ENCODE data around the gene SCLY.
"Not testable (repeated sequence)": the region's sequence is repeated elsewhere in the genome, so short reads cannot be mapped to it uniquely, and the experiment has no call there.

Gene SCLY

DNA sequence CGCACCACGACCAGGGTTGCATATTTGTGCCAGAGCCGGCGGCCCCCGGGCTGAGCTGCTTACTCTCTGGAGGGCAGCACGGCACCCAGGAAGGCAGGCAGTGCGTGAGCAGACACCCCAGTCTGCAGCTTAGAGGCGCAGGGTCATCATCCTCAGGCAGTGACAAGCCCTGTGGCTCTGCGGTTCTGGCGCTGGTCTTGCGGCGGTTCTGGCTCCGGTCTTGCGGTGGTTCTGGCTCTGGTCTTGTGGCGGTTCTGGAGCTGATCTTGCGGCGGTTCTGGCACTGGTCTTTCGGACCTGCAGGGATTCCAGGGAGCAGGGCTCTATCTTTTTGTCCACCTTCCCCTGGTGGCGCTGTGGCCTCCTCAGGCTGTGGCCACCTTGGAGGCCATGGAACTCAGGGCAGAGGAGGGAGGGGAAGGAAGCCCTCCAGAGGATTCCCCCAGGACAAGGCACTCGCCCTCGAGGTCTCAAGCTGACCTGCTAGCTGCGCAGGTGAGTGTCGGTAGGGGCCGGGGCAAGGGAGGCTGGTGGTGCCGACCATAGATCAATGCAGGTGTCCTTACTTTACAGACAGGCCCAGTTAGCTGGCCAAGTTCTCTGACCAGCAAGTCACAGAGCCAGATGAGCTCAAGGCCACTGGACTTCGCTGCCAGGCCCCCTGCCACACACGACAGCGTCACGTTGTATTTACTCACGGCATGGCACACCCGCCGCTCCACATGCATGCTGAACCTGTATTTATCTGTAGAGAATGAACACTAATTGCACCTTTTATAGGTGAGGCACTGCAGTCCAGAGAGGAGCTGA lies 54.3 kb downstream of the SCLY start:
- DNase-seq, result no peak

DNA sequence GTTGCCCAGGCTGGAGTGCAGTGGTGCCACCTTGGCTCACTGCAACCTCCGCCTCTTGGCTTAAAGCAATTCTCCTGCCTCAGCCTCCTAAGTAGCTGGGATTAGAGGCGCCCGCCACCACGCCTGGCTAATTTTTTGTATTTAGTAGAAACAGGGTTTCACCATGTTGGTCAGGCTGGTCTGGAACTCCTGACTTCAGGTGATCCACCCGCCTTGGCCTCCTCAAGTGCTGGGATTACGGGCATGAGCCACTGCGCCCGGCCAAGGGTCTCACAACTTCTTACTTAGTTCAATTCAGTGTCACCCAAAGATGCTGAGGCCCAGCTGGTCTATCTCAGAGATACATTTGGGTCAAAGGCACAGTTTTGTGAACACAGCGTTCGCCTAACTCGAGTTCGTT lies 54.9 kb downstream of the SCLY start:
- not testable (repeated sequence) for DNase-seq

DNA sequence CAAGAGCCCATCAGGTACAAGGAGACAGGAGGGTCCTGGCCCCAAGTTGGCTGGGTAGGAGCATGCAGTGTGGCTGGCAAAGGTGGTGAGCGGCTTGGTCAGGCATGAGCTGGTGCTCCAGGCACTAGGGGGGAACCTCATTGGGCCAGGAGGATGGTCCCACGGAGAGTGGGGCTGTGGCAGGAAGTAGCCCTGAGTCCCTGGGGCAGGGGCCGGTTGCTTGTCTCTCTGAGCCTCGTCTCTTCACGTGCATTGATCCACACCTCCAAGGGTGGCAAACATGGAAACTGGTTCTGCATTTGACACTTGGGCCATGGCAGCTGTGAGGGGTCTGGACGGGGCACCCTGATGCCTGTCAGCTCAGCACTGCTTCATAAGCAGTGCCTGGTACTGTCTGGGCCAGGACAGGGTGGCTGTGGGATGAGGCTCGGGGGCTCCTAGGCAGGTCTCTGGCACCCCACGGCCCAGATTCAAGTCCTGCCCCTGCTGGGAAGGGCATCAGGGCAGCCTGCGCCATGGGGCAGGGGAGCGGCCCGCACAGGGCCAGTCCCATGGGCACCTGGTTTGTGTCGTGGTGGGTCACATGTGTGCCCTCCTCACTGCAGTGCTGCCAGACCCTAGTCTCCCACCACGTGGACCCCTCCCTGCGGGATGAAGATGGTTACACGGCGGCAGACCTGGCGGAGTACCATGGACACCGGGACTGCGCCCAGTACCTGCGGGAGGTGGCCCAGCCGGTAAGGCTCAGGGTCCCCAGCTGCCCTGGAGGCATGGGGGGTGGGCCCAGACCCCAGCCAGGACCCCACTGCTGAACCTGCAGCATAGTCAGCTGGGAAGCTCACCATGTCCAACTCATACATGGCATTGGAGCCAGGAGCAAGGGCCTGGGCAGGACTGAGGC lies 55.7 kb downstream of the SCLY start:
- no peak for DNase-seq

DNA sequence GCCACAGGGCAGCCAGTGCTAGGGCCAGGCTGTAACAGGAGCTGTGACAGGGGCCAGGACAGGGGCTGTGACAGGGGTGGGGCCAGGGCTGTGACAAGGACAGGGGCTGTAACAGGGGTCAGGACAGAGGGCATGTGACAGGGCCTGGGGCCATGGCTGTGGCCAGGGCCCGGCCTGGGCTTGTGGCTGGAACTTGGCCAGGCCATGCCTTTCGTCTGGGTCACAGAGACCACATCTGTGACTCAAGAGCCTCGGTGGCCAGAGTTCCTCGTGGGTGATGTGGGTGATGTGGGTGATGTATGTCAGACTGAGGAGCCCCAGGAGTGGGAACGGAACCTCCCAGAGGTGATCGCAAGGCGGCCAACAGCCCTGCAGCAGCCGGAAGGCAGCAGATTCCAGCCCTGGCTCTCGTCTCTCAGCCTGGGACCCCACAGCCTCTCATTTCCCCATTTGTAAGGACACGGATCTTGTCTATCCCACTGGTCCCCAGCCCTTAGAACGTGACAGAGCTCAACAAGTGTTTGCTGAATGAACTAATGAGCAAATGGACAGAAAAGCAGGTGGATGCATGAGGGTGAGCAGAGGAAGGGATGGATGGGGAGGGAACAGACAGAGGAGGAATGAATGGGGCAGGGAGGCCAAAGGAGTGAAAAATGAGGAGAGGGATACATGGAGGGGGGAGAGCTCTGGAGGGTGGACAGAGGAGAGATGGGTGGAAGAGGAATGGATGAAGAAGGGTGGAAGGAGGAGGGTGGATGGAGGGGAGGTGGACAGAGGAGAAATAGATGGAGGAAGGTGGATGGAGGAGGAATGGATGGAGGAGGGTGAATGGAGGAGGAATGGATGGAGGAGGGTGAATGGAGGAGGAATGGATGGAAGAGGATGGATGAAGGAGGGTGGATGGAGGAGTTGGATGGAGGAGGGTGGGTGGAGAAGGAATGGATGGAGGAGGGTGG lies 56.7 kb downstream of the SCLY start:
- no peak for DNase-seq

DNA sequence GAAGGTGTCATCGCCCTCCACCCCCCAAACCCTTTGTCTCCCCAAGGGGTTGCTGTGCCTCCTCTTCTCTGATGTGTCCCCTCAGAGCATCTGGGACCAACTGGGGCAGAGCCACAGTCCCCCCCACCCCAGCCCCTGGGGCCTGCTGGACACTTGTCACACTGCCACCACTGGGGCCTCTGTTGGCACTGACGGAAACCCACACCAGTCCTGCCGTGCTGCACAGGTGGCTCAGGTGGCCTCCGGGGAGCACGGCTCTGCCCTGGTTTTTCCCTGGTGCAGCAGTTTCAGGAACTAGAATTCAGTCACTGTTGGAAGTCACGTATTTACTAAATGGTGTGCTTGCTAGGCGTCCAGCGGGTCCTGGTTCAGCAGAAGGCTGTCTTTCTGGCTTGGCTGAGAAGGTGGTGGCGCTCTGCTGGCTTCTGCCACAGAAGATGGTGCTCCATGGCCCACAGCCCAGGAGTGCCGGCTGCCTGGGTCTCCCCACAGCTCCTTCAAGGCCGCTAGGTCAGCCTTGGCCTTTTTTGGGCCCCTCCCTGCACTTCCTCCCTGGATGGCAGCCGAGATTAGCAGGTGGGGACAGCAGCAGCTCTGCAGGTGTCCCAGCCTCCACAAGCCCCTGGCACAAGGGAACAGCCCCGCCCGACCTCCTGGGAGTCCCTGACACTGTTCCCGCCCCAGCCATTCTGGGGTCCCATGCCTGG lies 59.1 kb downstream of the SCLY start:
- no peak for DNase-seq

DNA sequence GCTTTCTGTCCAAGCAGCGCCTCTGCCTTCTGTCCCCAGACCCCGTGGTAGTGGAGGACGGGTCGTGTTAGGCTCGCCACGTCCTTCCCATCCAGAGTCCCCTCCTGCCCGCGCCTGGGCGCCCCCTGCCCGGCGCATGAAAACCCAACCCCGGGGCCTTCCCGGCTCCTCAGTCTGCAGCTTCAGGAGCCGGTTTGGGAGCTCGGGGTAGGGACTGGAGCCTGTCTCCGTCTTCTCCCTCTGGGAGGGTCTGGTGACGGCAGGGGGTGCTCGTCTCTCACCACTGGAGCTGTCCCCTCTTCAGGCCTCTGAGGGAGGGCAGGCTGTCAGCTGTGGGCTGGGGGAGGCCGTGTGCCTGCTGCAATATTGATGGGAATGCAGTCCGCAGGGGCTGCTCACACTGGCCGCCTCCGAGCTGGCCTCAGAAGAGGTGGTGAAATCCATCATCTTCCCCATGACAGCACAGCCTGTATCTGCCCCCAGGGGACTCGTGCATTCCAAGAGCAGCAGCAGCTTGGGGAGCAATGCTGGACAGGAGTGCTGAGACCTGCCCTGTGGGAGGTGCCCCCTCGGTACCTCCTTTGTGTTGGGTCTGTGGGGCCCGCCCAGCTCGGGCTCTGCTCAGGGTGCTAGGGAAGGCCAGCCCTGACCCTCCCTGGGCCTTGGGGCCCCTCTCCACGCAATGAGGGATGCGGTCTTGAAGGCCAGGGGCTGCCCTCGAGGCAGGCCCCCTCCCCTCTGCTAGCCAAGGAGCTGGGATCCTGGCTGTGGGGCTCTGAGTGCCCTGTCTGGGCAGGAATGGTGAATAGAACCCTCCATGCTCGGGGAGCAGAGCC lies 59.9 kb downstream of the SCLY start:
- DNase-seq, result no peak

DNA sequence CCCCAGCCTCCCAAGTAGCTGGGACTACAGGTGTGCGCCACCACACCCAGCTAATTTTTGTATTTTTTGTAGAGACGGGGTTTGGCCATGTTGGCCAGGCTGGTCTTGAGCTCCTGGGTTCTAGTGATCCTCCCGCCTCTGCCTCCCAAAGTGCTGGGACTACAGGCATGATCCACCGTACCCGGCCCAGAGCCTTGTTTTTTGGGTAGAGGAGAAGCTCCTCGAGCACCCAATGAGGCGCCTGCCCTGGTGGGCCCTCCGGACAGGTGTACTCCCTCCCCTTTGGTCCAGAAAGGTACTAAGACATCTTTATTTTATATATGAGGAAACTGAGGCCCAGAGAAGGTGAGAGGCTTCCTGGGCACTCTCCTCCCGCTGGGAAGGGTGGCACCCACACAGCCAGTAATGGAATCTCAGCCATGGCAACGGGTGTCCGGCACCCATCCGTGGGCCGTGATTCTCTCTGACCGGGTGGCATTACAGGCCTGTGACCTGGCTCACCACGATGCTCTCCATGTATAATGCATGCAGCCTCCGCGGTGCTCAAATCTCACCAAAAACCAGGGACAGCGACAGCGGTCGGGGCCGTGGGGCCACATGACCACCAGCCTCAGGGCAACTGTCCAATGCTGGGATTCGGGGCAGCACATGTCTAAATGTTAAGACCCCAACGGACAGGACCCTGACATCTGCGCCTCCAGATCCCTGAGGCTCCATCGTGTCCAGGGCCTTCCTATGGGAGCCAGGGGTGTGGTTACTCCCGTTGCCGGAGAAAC lies 60.9 kb downstream of the SCLY start:
- no peak for DNase-seq

DNA sequence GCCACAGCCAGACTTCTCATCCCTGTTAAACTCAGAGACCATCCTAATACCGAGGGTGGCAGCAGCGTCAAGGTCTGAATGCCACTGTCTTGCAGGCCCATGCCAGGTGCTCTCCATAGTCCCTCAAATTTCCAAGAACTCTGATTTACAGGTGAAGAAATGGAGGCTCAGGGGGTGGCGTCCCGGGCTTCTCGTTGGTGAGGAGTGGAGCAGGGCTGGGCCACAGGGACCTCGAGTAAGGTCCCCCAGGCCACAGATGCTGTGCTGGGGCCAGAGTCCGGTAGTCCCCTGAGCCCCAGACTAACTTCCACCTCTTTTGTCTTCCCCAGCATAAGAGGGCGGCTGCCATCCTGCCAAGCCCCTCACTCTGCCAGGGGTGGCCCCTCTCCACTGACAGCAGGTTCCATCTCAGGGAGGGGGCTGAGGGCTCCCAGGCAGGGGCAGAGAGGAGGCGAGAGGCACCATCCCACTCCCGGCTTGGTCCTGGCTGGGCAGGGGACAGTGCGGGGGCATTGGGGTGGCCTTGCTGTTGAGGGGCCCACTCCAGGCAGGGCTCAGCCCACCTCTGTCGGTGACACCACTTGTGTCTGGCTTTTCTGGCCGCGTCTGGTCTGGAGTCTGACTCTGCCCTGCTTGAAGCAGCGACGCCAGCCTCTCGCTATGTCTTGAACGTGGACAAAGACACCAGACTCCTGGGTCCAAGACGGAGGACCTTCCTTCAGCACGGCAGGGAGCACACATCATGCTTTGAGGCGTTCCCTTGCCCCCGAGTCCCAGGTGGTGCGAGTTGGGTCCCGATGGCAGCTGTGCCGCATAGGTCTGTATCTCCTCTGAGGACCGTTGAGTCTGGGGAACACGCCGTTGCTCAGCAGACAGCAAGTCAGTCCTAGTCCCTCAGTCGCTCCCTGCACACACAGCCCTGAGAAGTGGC lies 61.8 kb downstream of the SCLY start:
- no peak for DNase-seq

DNA sequence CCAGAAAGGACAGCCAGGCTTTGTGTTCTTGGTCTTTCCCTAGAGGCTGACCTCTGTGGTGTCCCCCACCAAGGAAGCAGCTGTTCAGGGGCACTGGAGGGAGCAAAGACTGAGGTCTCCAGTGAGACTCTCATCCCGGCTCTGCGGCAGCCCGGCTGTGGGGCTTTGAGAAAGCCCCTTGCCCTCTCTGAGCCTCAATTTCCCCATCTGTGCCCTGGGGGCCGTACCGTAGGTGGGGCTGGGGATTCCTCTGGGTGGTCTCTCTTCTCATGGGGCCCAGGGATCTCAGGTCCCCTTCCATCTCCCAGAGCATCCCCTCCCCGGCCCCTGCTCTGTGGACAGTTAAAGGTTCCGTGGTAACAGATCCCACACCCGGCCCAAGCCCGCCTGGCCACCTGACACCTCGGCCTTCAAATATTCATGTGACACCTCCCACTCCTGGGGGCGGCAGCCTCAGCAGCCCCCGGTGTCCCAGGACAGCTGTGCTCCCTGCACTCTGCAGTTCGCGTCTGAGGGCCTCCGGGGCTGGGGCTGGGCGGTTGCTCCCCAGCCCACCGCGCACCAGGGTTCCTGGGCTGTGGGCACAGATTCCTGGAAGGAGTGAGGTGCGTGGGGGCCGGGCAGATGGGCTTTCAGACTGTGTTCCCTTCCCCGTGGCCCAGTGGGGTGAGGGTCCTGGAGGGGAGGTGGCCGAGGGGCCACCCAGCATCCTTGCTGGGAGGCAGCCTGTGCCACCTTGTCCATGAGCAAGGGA lies 62.6 kb downstream of the SCLY start:
- no peak for DNase-seq

DNA sequence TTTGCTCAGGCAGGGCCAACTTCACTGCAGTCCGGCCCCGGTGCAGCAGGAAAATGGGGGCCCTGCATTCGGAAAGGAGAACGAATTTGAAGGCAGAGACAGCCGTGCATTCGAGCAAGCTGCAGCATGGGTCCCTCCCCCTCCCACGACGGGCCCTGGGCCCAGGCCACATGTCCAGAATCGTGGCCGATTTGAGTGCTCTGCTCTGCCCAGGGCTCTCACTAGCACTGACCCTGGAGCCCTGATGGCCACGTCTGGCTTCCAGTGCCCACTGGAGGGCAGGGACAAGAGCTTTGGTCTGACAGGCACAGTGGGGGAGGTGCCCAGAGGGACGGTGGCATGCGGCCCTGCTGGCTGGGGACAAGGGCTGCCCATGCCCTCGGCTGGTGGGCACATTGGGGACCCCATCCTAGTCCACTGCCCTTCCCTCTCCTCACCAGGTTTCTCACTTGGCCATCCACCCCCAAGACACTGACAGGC lies 63.2 kb downstream of the SCLY start:
- no peak for DNase-seq

DNA sequence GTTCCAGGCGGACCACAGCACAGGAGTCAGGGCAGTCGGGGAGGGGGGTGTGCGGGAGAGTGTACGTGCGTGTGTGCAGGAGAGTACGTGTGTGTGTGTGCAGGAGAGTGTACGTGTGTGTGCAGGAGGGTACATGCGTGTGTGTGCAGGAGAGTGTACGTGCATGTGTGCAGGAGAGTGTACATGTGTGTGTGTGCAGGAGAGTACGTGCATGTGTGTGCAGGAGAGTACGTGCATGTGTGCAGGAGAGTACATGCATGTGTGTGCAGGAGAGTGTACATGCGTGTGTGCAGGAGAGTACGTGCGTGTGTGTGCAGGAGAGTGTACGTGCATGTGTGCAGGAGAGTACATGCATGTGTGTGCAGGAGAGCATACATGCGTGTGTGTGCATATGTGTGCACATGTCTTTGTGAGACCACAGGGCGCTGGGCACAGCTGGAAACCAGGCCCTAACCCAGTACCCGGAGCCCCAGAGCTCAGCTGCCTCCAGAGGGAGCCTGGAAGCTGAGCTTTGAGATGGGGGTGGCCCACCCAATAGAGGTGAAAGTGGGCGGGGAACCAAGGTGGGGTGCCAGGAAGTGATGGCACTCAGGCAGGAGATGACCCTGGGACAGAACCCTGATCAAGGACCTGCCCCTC lies 63.8 kb downstream of the SCLY start:
- no peak for DNase-seq

DNA sequence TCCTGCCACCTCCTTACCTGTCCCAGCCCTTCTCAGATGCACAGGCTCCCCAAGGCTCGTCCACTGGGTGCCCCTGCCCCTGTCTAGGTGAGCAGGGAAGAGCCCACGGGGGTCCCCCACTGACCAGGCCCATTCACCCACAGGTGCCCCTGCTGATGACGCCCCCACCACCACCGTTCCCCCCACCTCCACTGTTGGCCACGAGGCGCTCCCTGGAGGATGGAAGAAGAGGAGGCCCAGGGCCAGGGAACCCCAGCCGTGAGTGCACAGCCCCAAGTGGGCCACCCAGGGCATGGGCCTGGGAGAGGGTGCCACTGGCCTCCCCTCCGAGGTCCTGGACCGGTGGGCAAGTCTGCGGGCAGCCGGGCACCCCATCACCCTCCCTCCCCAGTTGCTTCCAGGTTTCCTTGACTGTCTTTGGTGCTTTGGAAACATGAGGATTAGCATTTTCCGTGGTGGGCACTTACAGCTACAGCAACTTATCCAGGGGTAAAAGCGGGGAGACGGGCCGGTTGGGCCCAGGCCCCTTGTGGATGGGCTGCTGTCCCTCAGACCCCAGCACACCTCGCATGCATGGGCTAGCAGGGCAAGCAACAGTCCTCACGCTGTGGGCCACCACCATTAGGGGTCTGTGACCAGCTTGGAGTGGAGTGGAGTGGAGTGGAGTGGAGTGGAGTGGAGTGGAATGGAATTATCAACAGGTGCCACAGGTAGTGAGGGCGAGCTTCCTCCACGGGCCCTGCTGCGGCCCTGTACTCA lies 64.5 kb downstream of the SCLY start:
- DNase-seq, result no peak

DNA sequence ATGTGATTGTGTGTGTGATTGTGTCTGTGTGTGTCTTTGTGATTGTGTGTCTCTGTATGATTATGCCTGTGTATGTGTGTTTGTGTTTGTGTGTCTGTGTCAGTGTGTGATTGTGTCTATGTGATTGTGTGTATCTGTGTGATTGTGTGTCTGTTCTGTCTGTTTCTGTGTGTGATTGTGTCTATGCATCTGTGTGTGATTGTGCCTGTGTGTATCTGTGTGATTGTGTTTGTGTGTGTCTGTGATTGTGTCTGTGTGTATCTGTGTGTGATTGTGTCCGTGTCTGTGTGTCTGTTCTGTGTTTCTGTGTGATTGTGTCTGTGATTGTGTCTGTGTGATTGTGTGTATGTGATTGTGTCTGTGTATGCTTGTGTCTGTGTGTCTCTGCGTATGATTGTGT lies 65.5 kb downstream of the SCLY start:
- DNase-seq, result no peak

DNA sequence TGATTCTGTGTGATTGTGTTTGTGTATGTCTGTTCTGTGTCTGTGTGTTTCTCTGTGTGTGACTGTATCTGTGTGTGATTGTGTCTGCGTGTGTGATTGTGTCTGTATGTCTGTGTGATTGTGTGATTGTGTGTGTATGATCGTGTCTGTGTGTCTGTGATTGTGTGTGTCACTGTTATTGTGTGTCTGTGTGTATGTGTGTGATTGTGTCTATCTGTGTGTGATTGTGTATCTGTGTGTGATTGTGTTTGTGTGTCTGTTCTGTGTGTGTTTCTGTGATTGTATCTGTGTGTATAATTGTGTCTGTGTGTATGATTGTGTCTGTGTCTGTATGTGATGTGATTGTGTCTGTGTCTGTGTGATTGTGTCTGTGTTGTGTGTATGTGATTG lies 66.0 kb downstream of the SCLY start:
- DNase-seq, result no peak

DNA sequence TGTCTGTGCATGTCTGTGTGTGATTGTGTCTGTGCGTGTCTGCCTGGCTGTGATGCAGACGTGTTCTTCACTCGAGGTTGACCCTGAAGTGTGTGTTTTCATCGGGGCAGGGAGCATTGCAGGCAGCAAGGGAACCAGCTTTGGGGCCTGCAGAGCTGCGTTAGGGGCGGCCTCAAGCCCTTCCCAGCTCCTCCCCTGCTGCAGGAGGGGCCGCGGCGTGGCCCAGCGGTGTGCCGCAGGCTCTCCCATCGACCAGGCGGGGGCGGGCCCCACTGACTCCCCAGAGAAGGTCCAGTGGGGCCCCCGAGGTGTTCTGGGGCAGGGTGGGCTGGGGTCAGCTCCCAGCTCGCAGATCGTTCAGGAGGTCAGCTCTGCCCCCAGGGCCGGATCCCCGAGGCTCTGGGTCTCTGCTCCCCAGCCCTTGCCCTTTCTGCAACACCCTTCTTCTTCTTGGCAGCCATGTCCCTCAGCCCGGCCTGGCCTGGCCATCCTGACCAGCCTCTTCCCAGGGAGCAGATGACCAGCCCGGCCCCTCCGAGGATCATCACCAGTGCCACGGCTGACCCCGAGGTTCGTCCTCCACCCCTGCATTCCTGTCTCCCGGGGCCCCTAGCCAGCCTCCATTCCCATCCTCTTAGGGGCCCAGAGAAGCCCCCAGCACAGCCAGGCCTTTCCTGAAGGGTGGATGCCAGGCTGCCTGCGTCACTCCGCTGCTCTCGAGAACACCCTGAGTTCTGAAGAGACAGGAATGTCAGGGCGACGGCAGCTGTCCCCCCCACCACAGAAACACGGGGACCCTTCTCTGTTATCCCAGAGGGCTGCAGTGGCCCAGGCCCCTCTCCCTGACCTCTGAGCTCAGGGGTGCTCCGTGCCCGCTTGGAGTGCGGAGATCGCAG lies 66.6 kb downstream of the SCLY start:
- no peak for DNase-seq

DNA sequence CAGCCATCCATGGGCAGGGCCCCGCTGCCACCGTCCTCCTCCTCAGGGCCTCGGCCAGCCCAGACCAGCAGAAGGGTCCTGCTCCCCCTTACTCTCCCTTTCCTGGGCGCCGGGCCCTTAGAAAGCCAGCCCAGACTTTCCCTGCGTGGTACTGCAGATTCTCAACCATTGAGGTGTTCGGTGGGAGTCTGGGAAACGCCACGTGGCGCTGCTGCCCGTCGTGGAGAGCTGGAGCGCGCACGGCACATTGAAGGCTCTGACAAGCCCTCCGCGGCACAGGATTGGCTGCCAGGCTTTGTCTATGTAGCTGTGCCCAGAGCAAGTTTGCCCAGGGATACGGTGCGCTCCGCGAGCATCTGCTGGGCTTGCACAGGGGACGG lies 67.2 kb downstream of the SCLY start:
- no peak for DNase-seq
